ENCODE measurements around the gene TBXAS1.
A peak's percentile ranks its signal among the peaks of the same experiment; 100 is the strongest.
"Not testable (repeated sequence)": the region's sequence is repeated elsewhere in the genome, so short reads cannot be mapped to it uniquely, and the experiment has no call there.

Gene TBXAS1

GRCh38 chr7:139913021-139913844 lies 84.2 kb downstream of the TBXAS1 start:
- DNase-seq (ENCODE audit: low read depth in 4 of 4, low spot score in 1 of 4) = no peak

GRCh38 chr7:139913845-139914135 lies 84.7 kb downstream of the TBXAS1 start:
- no peak for DNase-seq (ENCODE audit: low read depth in 4 of 4, low spot score in 1 of 4)

GRCh38 chr7:139914306-139915267 lies 85.5 kb downstream of the TBXAS1 start:
- DNase-seq (ENCODE audit: low read depth in 4 of 4, low spot score in 1 of 4) = no peak

- no peak for DNase-seq (ENCODE audit: low read depth in 4 of 4, low spot score in 1 of 4)
These were observed 86.3 kb downstream of the TBXAS1 start for GRCh38 chr7:139915268-139915863.

GRCh38 chr7:139915864-139916716 lies 87.0 kb downstream of the TBXAS1 start:
- DNase-seq (ENCODE audit: low read depth in 4 of 4, low spot score in 1 of 4) = peak; percentile 22 to 56 (median 36)

- DNase-seq (ENCODE audit: low read depth in 4 of 4, low spot score in 1 of 4) = no peak
These were observed 87.8 kb downstream of the TBXAS1 start for GRCh38 chr7:139916717-139917395.

- no peak for DNase-seq (ENCODE audit: low read depth in 4 of 4, low spot score in 1 of 4)
These were observed 88.8 kb downstream of the TBXAS1 start for GRCh38 chr7:139917851-139918250.

GRCh38 chr7:139918480-139918879 lies 89.4 kb downstream of the TBXAS1 start:
- DNase-seq (ENCODE audit: low read depth in 4 of 4, low spot score in 1 of 4) = no peak

- DNase-seq (ENCODE audit: low read depth in 4 of 4, low spot score in 1 of 4) = no peak
These were observed 94.0 kb downstream of the TBXAS1 start for GRCh38 chr7:139923090-139923489.

- DNase-seq (ENCODE audit: low read depth in 4 of 4, low spot score in 1 of 4) = no peak
These were observed 95.4 kb downstream of the TBXAS1 start for GRCh38 chr7:139924461-139924860.

GRCh38 chr7:139929221-139929620 lies 100.2 kb downstream of the TBXAS1 start:
- DNase-seq (ENCODE audit: low read depth in 4 of 4, low spot score in 1 of 4) = not testable (repeated sequence)

- no peak for DNase-seq (ENCODE audit: low read depth in 4 of 4, low spot score in 1 of 4)
These were observed 101.4 kb downstream of the TBXAS1 start for GRCh38 chr7:139930286-139930965.

GRCh38 chr7:139931190-139931934 lies 102.3 kb downstream of the TBXAS1 start:
- DNase-seq (ENCODE audit: low read depth in 4 of 4, low spot score in 1 of 4) = no peak

GRCh38 chr7:139932531-139932930 lies 103.5 kb downstream of the TBXAS1 start:
- DNase-seq (ENCODE audit: low read depth in 4 of 4, low spot score in 1 of 4) = no peak

- no peak for DNase-seq (ENCODE audit: low read depth in 4 of 4, low spot score in 1 of 4)
These were observed 107.8 kb downstream of the TBXAS1 start for GRCh38 chr7:139936760-139937310.

GRCh38 chr7:139937715-139938114 lies 108.7 kb downstream of the TBXAS1 start:
- no peak for DNase-seq (ENCODE audit: low read depth in 4 of 4, low spot score in 1 of 4)

- no peak for DNase-seq (ENCODE audit: low read depth in 4 of 4, low spot score in 1 of 4)
These were observed 111.8 kb downstream of the TBXAS1 start for GRCh38 chr7:139940866-139941265.

- no peak for DNase-seq (ENCODE audit: low read depth in 4 of 4, low spot score in 1 of 4)
These were observed 112.4 kb downstream of the TBXAS1 start for GRCh38 chr7:139941421-139941820.

- no peak for DNase-seq (ENCODE audit: low read depth in 4 of 4, low spot score in 1 of 4)
These were observed 112.8 kb downstream of the TBXAS1 start for GRCh38 chr7:139941866-139942265.
